HG02970 (cell line): ENCODE data around the gene ZNF2.
A peak's percentile ranks its signal among the peaks of the same experiment; 100 is the strongest.
"Not testable (repeated sequence)": the region's sequence is repeated elsewhere in the genome, so short reads cannot be mapped to it uniquely, and the experiment has no call there.

Source experiments
- ATAC-seq: cut with Tn5 transposase; IDR thresholded peaks from one replicate; pipeline ENCODE4 v1.9.1; 2021; ENCODE audit warnings: mild to moderate bottlenecking, moderate library complexity, moderate number of reproducible peaks; ENCODE audit not compliant: unreplicated experiment, low FRiP score

Gene ZNF2

GRCh38 chr2:95165371-95166064, at the start of gene ZNF2:
ZNF2 (plus strand) TSS chr2:95165809; CDS start chr2:95176227, 10,418 bp downstream.
- peak; percentile 92 for ATAC-seq

GRCh38 chr2:95121093-95121406, 44.6 kb upstream of the ZNF2 start:
- ATAC-seq = no peak

- peak; percentile 91 for ATAC-seq
Measured at GRCh38 chr2:95121407-95122196, 44.0 kb upstream of the ZNF2 start, which contains the start of gene MRPS5. MRPS5 (minus strand) TSS chr2:95121808; CDS start chr2:95121791, 17 bp downstream.

- no peak for ATAC-seq
Measured at GRCh38 chr2:95122197-95122551, 43.4 kb upstream of the ZNF2 start.

GRCh38 chr2:95138702-95139101, 26.9 kb upstream of the ZNF2 start:
- no peak for ATAC-seq

GRCh38 chr2:95143838-95144237, 21.8 kb upstream of the ZNF2 start:
- ATAC-seq = no peak

GRCh38 chr2:95149397-95149984, 16.1 kb upstream of the ZNF2 start:
- ATAC-seq = no peak

GRCh38 chr2:95158441-95158840, 7.2 kb upstream of the ZNF2 start:
- no peak for ATAC-seq

- ATAC-seq = peak; percentile 37
Measured at GRCh38 chr2:95158891-95159619, 6.6 kb upstream of the ZNF2 start.

GRCh38 chr2:95159690-95160449, 5.7 kb upstream of the ZNF2 start, which contains the start of gene ZNF514:
ZNF514 (minus strand) TSS chr2:95159848; CDS start chr2:95153253, 6,595 bp downstream.
- ATAC-seq = peak; percentile 86

GRCh38 chr2:95165030-95165370, 609 bp upstream of the ZNF2 start:
- no peak for ATAC-seq

GRCh38 chr2:95166065-95166763, 605 bp downstream of the ZNF2 start:
- no peak for ATAC-seq

- ATAC-seq = no peak
Measured at GRCh38 chr2:95171902-95172301, 6.3 kb downstream of the ZNF2 start.

GRCh38 chr2:95174031-95174542, 8.5 kb downstream of the ZNF2 start:
- no peak for ATAC-seq

- no peak for ATAC-seq
Measured at GRCh38 chr2:95179451-95179850, 13.8 kb downstream of the ZNF2 start.

GRCh38 chr2:95181774-95182173, 16.2 kb downstream of the ZNF2 start:
- ATAC-seq = no peak

- ATAC-seq = no peak
Measured at GRCh38 chr2:95185197-95185596, 19.6 kb downstream of the ZNF2 start.

- no peak for ATAC-seq
Measured at GRCh38 chr2:95185973-95186372, 20.4 kb downstream of the ZNF2 start.

- ATAC-seq = not testable (repeated sequence)
Measured at GRCh38 chr2:95192956-95193355, 27.3 kb downstream of the ZNF2 start.
